ENCODE results near the gene IL20RA. TPM values are rescaled to one million over a fixed set of nuclear protein-coding genes. Genes with fewer than 3 reads are reported as not detected.
"Not testable (repeated sequence)": the region's sequence is repeated elsewhere in the genome, so short reads cannot be mapped to it uniquely, and the experiment has no call there.

IL20RA gene
- total and polyA plus RNA-seq, 4 donors = 0.39 TPM; not detected in 3

DNA sequence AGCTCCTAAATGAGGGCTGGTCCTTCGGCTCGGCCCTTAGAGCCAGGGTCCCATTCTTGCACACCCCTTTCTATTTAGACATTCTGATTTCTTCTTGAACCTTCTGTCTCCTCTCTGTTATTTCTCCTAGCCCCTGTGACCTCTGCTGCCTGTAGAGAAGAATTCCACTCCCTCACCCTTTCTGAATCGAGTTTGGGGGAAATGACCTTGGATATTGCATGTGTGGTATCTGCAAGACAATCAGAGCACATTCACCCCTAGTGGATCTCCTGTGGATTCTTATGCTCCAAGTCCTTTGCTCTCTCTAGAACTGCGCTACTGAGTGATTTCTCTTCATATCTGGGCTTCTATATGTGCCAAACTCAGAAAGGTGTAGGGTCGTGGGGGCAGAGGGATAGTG, 67.7 kb downstream of the IL20RA start:
- DNase-seq (no peak), ATAC-seq (ENCODE audit: low FRiP score) (no peak)
- H3K27ac ChIP-seq (ENCODE audit: low read depth in 1 of 2, low read length in 2 of 2) = no peak overlapping the region
- WGBS, 2 donors = 56 to 66% methylated on average over 5 of the region's 5 CpGs
- intact Hi-C loops (cut with DNase I) = no loop called here
- H3K36me3 ChIP-seq (ENCODE audit: control insufficient read depth in 1 of 2, insufficient read depth in 2 of 2, low read length in 1 of 2) = no peaks in the 10 kb centered on the region
- H3K4me3 ChIP-seq (ENCODE audit: low read length in 2 of 2) = no peak overlapping the region
- H3K27me3 ChIP-seq (ENCODE audit: control insufficient read depth in 1 of 2, insufficient read depth in 2 of 2, low read length in 1 of 2) = peaks cover 0 to 1% of the 10 kb centered on the region in 2 donors
- no peaks in the 10 kb centered on the region for H3K9me3 ChIP-seq (ENCODE audit: control insufficient read depth, low read length)
- no peaks in the 10 kb centered on the region for H3K4me1 ChIP-seq (ENCODE audit: control insufficient read depth in 1 of 2, insufficient read depth in 2 of 2, low read length in 2 of 2)

GRCh38 chr6:136975089-136975715, 69.6 kb downstream of the IL20RA start:
- H3K9me3 ChIP-seq (ENCODE audit: control insufficient read depth, low read length) = no peaks in the 10 kb centered on the region
- 96 to 97% methylated on average over 3 of the region's 3 CpGs for WGBS, 2 donors
- no peak for DNase-seq
- H3K27me3 ChIP-seq (ENCODE audit: control insufficient read depth in 1 of 2, insufficient read depth in 2 of 2, low read length in 1 of 2) = peaks cover 0 to 1% of the 10 kb centered on the region in 2 donors
- intact Hi-C loops (cut with DNase I) = no loop called here
- H3K4me1 ChIP-seq (ENCODE audit: control insufficient read depth in 1 of 2, insufficient read depth in 2 of 2, low read length in 2 of 2) = no peaks in the 10 kb centered on the region
- no peaks in the 10 kb centered on the region for H3K36me3 ChIP-seq (ENCODE audit: control insufficient read depth in 1 of 2, insufficient read depth in 2 of 2, low read length in 1 of 2)
- ATAC-seq (ENCODE audit: low FRiP score) = no peak
- H3K27ac ChIP-seq (ENCODE audit: low read depth in 1 of 2, low read length in 2 of 2) = no peak overlapping the region
- no peak overlapping the region for H3K4me3 ChIP-seq (ENCODE audit: low read length in 2 of 2)

DNA sequence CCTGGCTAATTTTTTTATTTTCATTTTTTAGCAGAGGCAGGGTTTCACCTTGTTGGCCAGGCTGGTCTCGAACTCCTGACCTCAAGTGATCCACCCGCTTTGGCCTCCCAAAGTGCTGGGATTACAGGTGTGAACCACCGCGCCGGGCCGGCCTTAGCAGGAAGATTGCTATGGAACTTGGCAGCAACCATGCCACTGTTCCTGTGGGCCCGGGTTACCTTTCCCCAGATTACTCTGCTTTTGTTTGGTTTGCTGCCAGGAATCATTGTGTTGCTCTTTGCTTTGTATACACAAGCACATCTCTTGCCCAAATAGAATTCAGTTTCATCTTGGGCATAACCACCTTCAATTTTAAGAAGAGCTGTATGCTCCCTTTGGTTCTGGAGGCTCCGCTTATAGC, 71.0 kb downstream of the IL20RA start:
- H3K4me1 ChIP-seq (ENCODE audit: control insufficient read depth in 1 of 2, insufficient read depth in 2 of 2, low read length in 2 of 2); H3K27me3 ChIP-seq (ENCODE audit: control insufficient read depth in 1 of 2, insufficient read depth in 2 of 2, low read length in 1 of 2); intact Hi-C loops (cut with DNase I); H3K9me3 ChIP-seq (ENCODE audit: control insufficient read depth, low read length); DNase-seq; H3K27ac ChIP-seq (ENCODE audit: low read depth in 1 of 2, low read length in 2 of 2); H3K36me3 ChIP-seq (ENCODE audit: control insufficient read depth in 1 of 2, insufficient read depth in 2 of 2, low read length in 1 of 2); ATAC-seq (ENCODE audit: low FRiP score); H3K4me3 ChIP-seq (ENCODE audit: low read length in 2 of 2): not testable (repeated sequence)
- 93 to 94% methylated on average over 8 of the region's 8 CpGs for WGBS, 2 donors

DNA sequence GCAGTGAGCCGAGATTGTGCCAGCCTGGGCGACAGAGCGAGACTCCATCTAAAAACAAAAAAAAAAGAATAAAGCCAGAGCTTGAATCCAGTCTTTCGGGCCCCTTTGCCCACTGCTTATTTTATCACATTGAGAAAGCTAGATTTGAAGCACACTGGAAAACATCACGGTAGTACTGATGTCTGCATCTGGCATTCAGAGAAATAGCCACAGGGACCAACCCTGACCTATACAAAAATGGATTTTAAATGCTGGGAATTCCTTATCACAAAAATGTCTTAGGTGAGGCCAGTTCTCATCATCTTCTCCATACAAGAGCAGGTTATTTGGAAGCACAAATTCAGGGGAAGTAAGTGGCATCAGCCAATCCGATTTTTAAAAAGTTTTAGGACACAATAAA, 73.2 kb downstream of the IL20RA start:
- Histone ChIP-seq H3K27me3 (ENCODE audit: control insufficient read depth in 1 of 2, insufficient read depth in 2 of 2, low read length in 1 of 2) (no peaks in the 10 kb centered on the region), H3K36me3 (ENCODE audit: control insufficient read depth in 1 of 2, insufficient read depth in 2 of 2, low read length in 1 of 2) (no peaks in the 10 kb centered on the region), H3K27ac (ENCODE audit: low read depth in 1 of 2, low read length in 2 of 2) (no peak overlapping the region), H3K4me1 (ENCODE audit: control insufficient read depth in 1 of 2, insufficient read depth in 2 of 2, low read length in 2 of 2) (no peaks in the 10 kb centered on the region), H3K4me3 (ENCODE audit: low read length in 2 of 2) (no peak overlapping the region), H3K9me3 (ENCODE audit: control insufficient read depth, low read length) (no peaks in the 10 kb centered on the region)
- ATAC-seq (ENCODE audit: low FRiP score) (no peak), DNase-seq (no peak)
- 84 to 85% methylated on average over 6 of the region's 6 CpGs for WGBS, 2 donors
- intact Hi-C loops (cut with DNase I) = no loop called here

GRCh38 chr6:136969930-136970329, 74.8 kb downstream of the IL20RA start:
- intact Hi-C loops (cut with DNase I) = no loop called here
- 92 to 98% methylated on average over 4 of the region's 4 CpGs for WGBS, 2 donors
- Histone ChIP-seq H3K9me3 (ENCODE audit: control insufficient read depth, low read length) (no peaks in the 10 kb centered on the region), H3K4me1 (ENCODE audit: control insufficient read depth in 1 of 2, insufficient read depth in 2 of 2, low read length in 2 of 2) (no peaks in the 10 kb centered on the region), H3K4me3 (ENCODE audit: low read length in 2 of 2) (no peak overlapping the region), H3K36me3 (ENCODE audit: control insufficient read depth in 1 of 2, insufficient read depth in 2 of 2, low read length in 1 of 2) (no peaks in the 10 kb centered on the region), H3K27ac (ENCODE audit: low read depth in 1 of 2, low read length in 2 of 2) (no peak overlapping the region), H3K27me3 (ENCODE audit: control insufficient read depth in 1 of 2, insufficient read depth in 2 of 2, low read length in 1 of 2) (no peaks in the 10 kb centered on the region)
- no peak for DNase-seq
- ATAC-seq (ENCODE audit: low FRiP score) = no peak

DNA sequence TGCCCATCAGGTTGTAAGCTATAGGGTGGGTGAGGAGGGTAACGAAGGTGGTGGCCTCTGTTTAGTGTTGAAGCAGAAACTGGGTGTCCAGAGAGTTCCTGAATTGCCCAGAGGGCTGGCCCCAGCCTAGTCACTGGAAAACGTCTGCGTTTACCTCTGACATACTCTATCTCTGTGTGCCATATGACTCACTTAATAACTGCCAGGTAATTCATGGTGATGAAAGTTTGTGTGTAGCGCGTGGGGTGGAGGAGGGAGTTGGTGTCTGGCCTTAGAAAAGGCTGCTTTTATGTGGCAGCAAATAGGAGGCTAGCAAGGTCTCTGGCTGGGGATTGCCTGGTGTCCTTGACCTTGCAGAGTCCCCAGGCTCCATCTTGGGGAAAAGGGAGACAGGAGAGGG, 75.3 kb downstream of the IL20RA start:
- DNase-seq (no peak), ATAC-seq (ENCODE audit: low FRiP score) (no peak)
- Histone ChIP-seq H3K27ac (ENCODE audit: low read depth in 1 of 2, low read length in 2 of 2) (no peak overlapping the region), H3K27me3 (ENCODE audit: control insufficient read depth in 1 of 2, insufficient read depth in 2 of 2, low read length in 1 of 2) (no peaks in the 10 kb centered on the region), H3K4me1 (ENCODE audit: control insufficient read depth in 1 of 2, insufficient read depth in 2 of 2, low read length in 2 of 2) (no peaks in the 10 kb centered on the region), H3K9me3 (ENCODE audit: control insufficient read depth, low read length) (no peaks in the 10 kb centered on the region), H3K4me3 (ENCODE audit: low read length in 2 of 2) (no peak overlapping the region), H3K36me3 (ENCODE audit: control insufficient read depth in 1 of 2, insufficient read depth in 2 of 2, low read length in 1 of 2) (no peaks in the 10 kb centered on the region)
- intact Hi-C loops (cut with DNase I) = no loop called here
- WGBS, 2 donors = 84 to 86% methylated on average over 5 of the region's 5 CpGs

GRCh38 chr6:136968837-136969236, 75.9 kb downstream of the IL20RA start:
- Histone ChIP-seq H3K27me3 (ENCODE audit: control insufficient read depth in 1 of 2, insufficient read depth in 2 of 2, low read length in 1 of 2) (no peaks in the 10 kb centered on the region), H3K36me3 (ENCODE audit: control insufficient read depth in 1 of 2, insufficient read depth in 2 of 2, low read length in 1 of 2) (no peaks in the 10 kb centered on the region), H3K4me1 (ENCODE audit: control insufficient read depth in 1 of 2, insufficient read depth in 2 of 2, low read length in 2 of 2) (no peaks in the 10 kb centered on the region), H3K4me3 (ENCODE audit: low read length in 2 of 2) (no peak overlapping the region), H3K27ac (ENCODE audit: low read depth in 1 of 2, low read length in 2 of 2) (no peak overlapping the region), H3K9me3 (ENCODE audit: control insufficient read depth, low read length) (no peaks in the 10 kb centered on the region)
- ATAC-seq (ENCODE audit: low FRiP score) (no peak), DNase-seq (no peak)
- WGBS, 2 donors = 62 to 63% methylated on average over 7 of the region's 7 CpGs
- intact Hi-C loops (cut with DNase I) = no loop called here

DNA sequence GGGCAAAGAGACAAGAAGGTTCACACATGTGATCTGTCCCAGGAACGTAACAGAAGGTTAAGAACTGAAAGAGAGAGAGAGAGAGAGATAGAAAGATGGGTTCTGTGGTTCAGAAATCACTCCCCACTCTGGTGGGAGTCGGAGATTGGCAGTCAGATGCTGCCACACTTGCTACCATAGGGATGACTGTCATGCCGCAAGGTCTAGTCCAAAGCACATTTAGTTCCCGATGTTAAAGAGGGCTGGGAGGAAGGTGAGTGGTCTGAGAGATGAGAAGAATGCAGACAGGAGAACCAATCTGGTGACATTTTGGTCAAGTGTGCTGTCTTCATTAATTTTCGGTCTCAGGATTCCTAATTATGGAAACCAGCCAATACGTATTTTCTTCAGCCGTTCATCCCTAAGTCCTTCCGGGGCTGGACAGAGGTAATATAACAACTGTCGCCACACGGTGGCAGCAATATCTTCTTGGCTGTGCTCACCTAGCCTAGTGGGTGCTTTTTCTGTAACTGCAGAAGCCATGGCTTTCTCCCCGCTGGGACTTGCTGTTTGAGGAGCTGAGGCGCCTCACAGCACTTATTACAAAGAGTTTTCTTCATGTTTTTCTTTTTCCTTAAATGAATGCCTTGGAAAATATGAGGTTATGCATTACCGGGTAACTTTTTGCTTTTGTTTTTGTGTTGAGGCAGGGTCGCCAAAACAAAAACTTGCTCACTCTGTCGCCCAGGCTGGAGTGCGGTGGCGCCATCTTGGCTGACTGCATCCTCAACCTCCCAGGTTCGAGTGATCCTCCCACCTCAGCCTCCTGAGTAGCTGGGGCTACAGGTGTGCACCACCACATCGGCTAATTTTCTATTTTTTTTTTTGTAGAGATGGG, 76.7 kb downstream of the IL20RA start:
- intact Hi-C loops (cut with DNase I) = no loop called here
- Histone ChIP-seq H3K27me3 (ENCODE audit: control insufficient read depth in 1 of 2, insufficient read depth in 2 of 2, low read length in 1 of 2) (no peaks in the 10 kb centered on the region), H3K27ac (ENCODE audit: low read depth in 1 of 2, low read length in 2 of 2) (no peak overlapping the region), H3K4me3 (ENCODE audit: low read length in 2 of 2) (no peak overlapping the region), H3K9me3 (ENCODE audit: control insufficient read depth, low read length) (no peaks in the 10 kb centered on the region), H3K4me1 (ENCODE audit: control insufficient read depth in 1 of 2, insufficient read depth in 2 of 2, low read length in 2 of 2) (no peaks in the 10 kb centered on the region), H3K36me3 (ENCODE audit: control insufficient read depth in 1 of 2, insufficient read depth in 2 of 2, low read length in 1 of 2) (no peaks in the 10 kb centered on the region)
- ATAC-seq (ENCODE audit: low FRiP score) (peak; percentile 82), DNase-seq (peak in 1 of 2 donors; percentile 63)
- WGBS, 2 donors = 50 to 51% methylated on average over 19 of the region's 19 CpGs

DNA sequence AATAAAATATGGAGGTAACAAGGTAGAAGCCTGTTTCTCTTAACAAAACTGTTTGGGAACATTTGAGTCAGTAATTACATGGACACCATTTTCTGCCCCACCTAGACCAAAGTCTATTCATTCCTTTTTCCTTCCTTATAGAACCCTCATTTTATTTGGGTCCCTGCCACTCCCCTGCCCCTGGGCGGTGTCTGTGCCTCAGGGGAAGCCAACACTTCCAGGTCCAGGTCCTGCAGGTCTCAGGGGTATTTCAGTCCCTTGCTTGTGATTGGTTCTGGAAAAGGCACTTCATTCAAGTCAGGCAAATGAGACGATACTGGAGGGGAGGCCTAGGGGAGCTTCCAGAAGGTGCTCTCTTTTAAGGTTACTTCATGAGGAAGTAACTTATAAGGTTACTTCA, 80.4 kb downstream of the IL20RA start:
- no peak for ATAC-seq (ENCODE audit: low FRiP score)
- intact Hi-C loops (cut with DNase I) = no loop called here
- WGBS, 2 donors = 65 to 76% methylated on average over 2 of the region's 2 CpGs

More for the DNA sequence above, 80.4 kb downstream of the IL20RA start:
- H3K27me3 ChIP-seq (ENCODE audit: control insufficient read depth in 1 of 2, insufficient read depth in 2 of 2, low read length in 1 of 2) = no peaks in the 10 kb centered on the region
- no peaks in the 10 kb centered on the region for H3K9me3 ChIP-seq (ENCODE audit: control insufficient read depth, low read length)
- no peaks in the 10 kb centered on the region for H3K36me3 ChIP-seq (ENCODE audit: control insufficient read depth in 1 of 2, insufficient read depth in 2 of 2, low read length in 1 of 2)
- H3K4me3 ChIP-seq (ENCODE audit: low read length in 2 of 2) = no peak overlapping the region
- no peaks in the 10 kb centered on the region for H3K4me1 ChIP-seq (ENCODE audit: control insufficient read depth in 1 of 2, insufficient read depth in 2 of 2, low read length in 2 of 2)
- no peak overlapping the region for H3K27ac ChIP-seq (ENCODE audit: low read depth in 1 of 2, low read length in 2 of 2)
- no peak for DNase-seq
